ENCODE data around the gene FKBP6.
"Not testable (repeated sequence)": the region's sequence is repeated elsewhere in the genome, so short reads cannot be mapped to it uniquely, and the experiment has no call there.

Gene FKBP6

GRCh38 chr7:73327922-73328321 is at the start of gene FKBP6, which contains the start of gene TRIM50:
Gene FKBP6 (plus strand): TSS chr7:73328161. CDS start chr7:73328429, 268 bp downstream.
Gene TRIM50 (minus strand): TSS chr7:73328082. CDS start chr7:73324787, 3,295 bp downstream.
- DNase-seq, result not testable (repeated sequence)

- DNase-seq, result not testable (repeated sequence)
Measured at GRCh38 chr7:73297235-73297634, 30.7 kb upstream of the FKBP6 start.

- DNase-seq, result peak; percentile 8
Measured at GRCh38 chr7:73297706-73298105, 30.3 kb upstream of the FKBP6 start.

GRCh38 chr7:73299812-73300211 is 28.1 kb upstream of the FKBP6 start:
- DNase-seq, result peak; percentile 26

GRCh38 chr7:73301108-73301507 is 26.9 kb upstream of the FKBP6 start:
- not testable (repeated sequence) for DNase-seq

GRCh38 chr7:73302846-73303245 is 25.1 kb upstream of the FKBP6 start:
- DNase-seq, result not testable (repeated sequence)

- DNase-seq, result no peak
Measured at GRCh38 chr7:73303546-73303945, 24.4 kb upstream of the FKBP6 start.

- no peak for DNase-seq
Measured at GRCh38 chr7:73304071-73304470, 23.9 kb upstream of the FKBP6 start.

- not testable (repeated sequence) for DNase-seq
Measured at GRCh38 chr7:73304612-73305387, 23.2 kb upstream of the FKBP6 start.

GRCh38 chr7:73307436-73307835 is 20.5 kb upstream of the FKBP6 start:
- no peak for DNase-seq

GRCh38 chr7:73308074-73308664 is 19.8 kb upstream of the FKBP6 start:
- DNase-seq, result no peak

GRCh38 chr7:73308665-73309214 is 19.2 kb upstream of the FKBP6 start, which contains the start of gene NSUN5:
Gene NSUN5 (minus strand): TSS chr7:73308826. CDS start chr7:73308790, 36 bp downstream.
- DNase-seq, result peak; percentile 94

GRCh38 chr7:73311421-73311820 is 16.5 kb upstream of the FKBP6 start:
- DNase-seq, result not testable (repeated sequence)

GRCh38 chr7:73312831-73313520 is 15.0 kb upstream of the FKBP6 start:
- no peak for DNase-seq

- DNase-seq, result no peak
Measured at GRCh38 chr7:73313521-73313906, 14.4 kb upstream of the FKBP6 start.

GRCh38 chr7:73314271-73314670 is 13.7 kb upstream of the FKBP6 start:
- DNase-seq, result no peak

GRCh38 chr7:73316521-73316920 is 11.4 kb upstream of the FKBP6 start:
- DNase-seq, result no peak

- DNase-seq, result peak; percentile 74
Measured at GRCh38 chr7:73318656-73319204, 9.2 kb upstream of the FKBP6 start.

- DNase-seq, result not testable (repeated sequence)
Measured at GRCh38 chr7:73319541-73319940, 8.4 kb upstream of the FKBP6 start.

GRCh38 chr7:73320009-73320408 is 8.0 kb upstream of the FKBP6 start:
- DNase-seq, result not testable (repeated sequence)

GRCh38 chr7:73323434-73324080 is 4.4 kb upstream of the FKBP6 start:
- not testable (repeated sequence) for DNase-seq
